SU-DHL-6 (cell line): Measurements from ENCODE around the gene EPS8L1.
"Not testable (repeated sequence)": the region's sequence is repeated elsewhere in the genome, so short reads cannot be mapped to it uniquely, and the experiment has no call there.

ENCODE experiments used
- H2AFZ ChIP-seq: fragments of 200-600 bp; sonication (generic); 2 replicates; pipeline ENCODE4 v1.6.1; 2014; ENCODE audit warnings: low read depth, mild to moderate bottlenecking, moderate library complexity, mixed read lengths, antibody characterized with exemption, low read length; ENCODE audit not compliant: severe bottlenecking
- H3F3A ChIP-seq: fragments of 200-600 bp; shearing (Covaris generic); 2 replicates; pipeline ENCODE4 v1.6.0; 2016; ENCODE audit warnings: antibody characterized with exemption, mild to moderate bottlenecking; ENCODE audit not compliant: insufficient read depth
- H3K27ac ChIP-seq: fragments of 200-600 bp; sonication (generic); 2 replicates; pipeline ENCODE4 v1.5.1; 2016; ENCODE audit warnings: low read depth, mild to moderate bottlenecking, low read length, moderate library complexity, mixed read lengths
- H3K27me3 ChIP-seq: fragments of 200-600 bp; sonication (generic), shearing (Covaris generic); 2 replicates; pipeline ENCODE4 v1.6.0; 2014; ENCODE audit warnings: mild to moderate bottlenecking, low read length
- H3K36me3 ChIP-seq: fragments of 200-600 bp; sonication (generic); 2 replicates; pipeline ENCODE4 v1.6.1; 2014; ENCODE audit warnings: mild to moderate bottlenecking, low read length, mixed read lengths
- H3K4me2 ChIP-seq: fragments of 300-600, 200-600 bp; shearing (Covaris generic), sonication (generic); 2 replicates; pipeline ENCODE4 v1.6.0; 2014; ENCODE audit warnings: low read length, low read depth, mild to moderate bottlenecking; ENCODE audit not compliant: poor library complexity, severe bottlenecking
- H3K4me3 ChIP-seq: fragments of 200-600 bp; sonication (generic); 2 replicates; pipeline ENCODE4 v1.5.1; 2014; ENCODE audit warnings: antibody characterized with exemption, low read length, mild to moderate bottlenecking, mixed read lengths; ENCODE audit not compliant: insufficient read depth, poor library complexity, severe bottlenecking
- H3K79me2 ChIP-seq: fragments of 200-600 bp; sonication (generic); 2 replicates; pipeline ENCODE4 v1.6.1; 2014; ENCODE audit warnings: mild to moderate bottlenecking, low read length, moderate library complexity; ENCODE audit not compliant: insufficient read depth
- H3K9ac ChIP-seq: fragments of 200-600 bp; sonication (generic); 2 replicates; pipeline ENCODE4 v1.7.0; 2014; ENCODE audit warnings: mild to moderate bottlenecking, low read length
- H3K9me2 ChIP-seq: fragments of 200-600 bp; sonication (generic); replicated peaks from 2 replicates; pipeline ENCODE4 v1.6.1; 2014; ENCODE audit warnings: low read length; ENCODE audit not compliant: insufficient read depth
- H3K9me3 ChIP-seq: fragments of 200-600 bp; sonication (generic); 2 replicates; pipeline ENCODE4 v1.6.1; 2014; ENCODE audit warnings: low read length, mixed read lengths; ENCODE audit not compliant: insufficient read depth
- H4K20me1 ChIP-seq: fragments of 200-600 bp; sonication (generic); 2 replicates; pipeline ENCODE4 v1.6.1; 2014; ENCODE audit warnings: low read depth, mild to moderate bottlenecking, antibody characterized with exemption, low read length, moderate library complexity, mixed read lengths
- CTCF ChIP-seq: fragments of 200-600 bp; sonication (generic); IDR thresholded peaks from one replicate; pipeline ENCODE4 v1.5.1; 2017; ENCODE audit warnings: antibody characterized with exemption, mild to moderate bottlenecking, low read length, moderate library complexity; ENCODE audit not compliant: insufficient read depth, poor library complexity, severe bottlenecking
- EZH2phosphoT487 ChIP-seq: fragments of 200-600 bp; sonication (generic), shearing (Covaris generic); conservative IDR thresholded peaks from 2 replicates; pipeline ENCODE4 v1.6.1; 2018; ENCODE audit warnings: mild to moderate bottlenecking, antibody characterized with exemption, low read length, moderate library complexity, mixed read lengths

Gene EPS8L1

DNA sequence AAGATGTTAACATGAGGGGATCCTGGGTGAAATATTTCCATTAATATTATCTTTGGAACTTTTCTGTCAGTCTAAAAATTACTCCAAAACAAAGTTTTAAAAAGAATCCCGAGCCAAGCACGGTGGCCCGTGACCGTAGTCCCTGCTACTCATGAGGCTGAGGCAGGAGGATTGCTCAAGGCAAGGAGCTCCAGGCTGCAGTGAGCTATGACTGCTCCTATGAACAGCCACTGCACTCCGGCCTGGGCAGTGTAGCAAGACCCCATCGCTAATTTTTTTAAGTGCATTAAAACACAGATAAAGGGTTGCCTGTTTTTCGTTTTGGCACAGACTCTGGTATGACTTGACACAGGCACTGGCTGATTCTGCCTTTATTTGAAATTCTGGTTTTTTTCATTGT lies 44.5 kb upstream of the EPS8L1 start:
- H3K27ac ChIP-seq: no peak overlapping the region
- no peak overlapping the region for H2AFZ ChIP-seq
- H3K9me3 ChIP-seq: peaks cover 4% of the 10 kb centered on the region; the same call in 1 of the 2 replicates
- H3K9me2 ChIP-seq: no peaks in the 10 kb centered on the region
- H3K36me3 ChIP-seq: 0 out of 2 replicates have a peak, but pooled peaks cover 2% of the 10 kb centered on the region
- no peak overlapping the region for H3K9ac ChIP-seq
- H3K27me3 ChIP-seq: no peaks in the 10 kb centered on the region
- no peak overlapping the region for H3K4me3 ChIP-seq
- H3F3A ChIP-seq: peaks cover 25% of the 10 kb centered on the region
- TF ChIP-seq CTCF (no peak), EZH2phosphoT487 (no peak)
- H4K20me1 ChIP-seq: no peaks in the 10 kb centered on the region
- peaks cover 53% of the 10 kb centered on the region for H3K79me2 ChIP-seq
- H3K4me2 ChIP-seq: no peak overlapping the region

- Histone ChIP-seq H3K79me2 (peaks cover 53% of the 10 kb centered on the region), H3K36me3 (no peaks in the 10 kb centered on the region), H2AFZ (no peak overlapping the region), H3K27ac (no peak overlapping the region), H4K20me1 (no peaks in the 10 kb centered on the region), H3K27me3 (no peaks in the 10 kb centered on the region), H3K9me3 (no peaks in the 10 kb centered on the region), H3K4me3 (no peak overlapping the region), H3K4me2 (no peak overlapping the region), H3F3A (peaks cover 19% of the 10 kb centered on the region), H3K9ac (no peak overlapping the region), H3K9me2 (no peaks in the 10 kb centered on the region)
- TF ChIP-seq EZH2phosphoT487: no peak
- TF ChIP-seq CTCF: no peak
Observed at GRCh38 chr19:55032170-55032800, 43.4 kb upstream of the EPS8L1 start.

DNA sequence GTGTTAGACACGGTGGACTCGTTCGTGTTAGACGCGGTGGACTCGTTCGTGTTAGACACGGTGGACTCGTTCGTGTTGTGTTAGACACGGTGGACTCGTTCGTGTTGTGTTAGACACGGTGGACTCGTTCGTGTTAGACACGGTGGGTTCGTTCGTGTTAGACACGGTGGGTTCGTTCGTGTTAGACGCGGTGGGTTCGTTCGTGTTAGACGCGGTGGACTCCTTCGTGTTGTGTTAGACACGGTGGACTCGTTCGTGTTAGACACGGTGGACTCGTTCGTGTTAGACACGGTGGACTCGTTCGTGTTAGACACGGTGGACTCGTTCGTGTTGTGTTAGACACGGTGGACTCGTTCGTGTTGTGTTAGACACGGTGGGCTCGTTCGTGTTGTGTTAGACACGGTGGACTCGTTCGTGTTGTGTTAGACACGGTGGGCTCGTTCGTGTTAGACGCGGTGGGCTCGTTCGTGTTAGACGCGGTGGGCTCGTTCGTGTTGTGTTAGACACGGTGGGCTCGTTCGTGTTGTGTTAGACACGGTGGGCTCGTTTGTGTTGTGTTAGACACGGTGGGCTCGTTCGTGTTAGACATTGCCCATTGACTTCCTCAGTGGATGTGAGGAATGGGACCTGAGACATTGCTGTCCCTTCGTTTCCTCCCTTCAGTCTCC lies 42.6 kb upstream of the EPS8L1 start:
- not testable (repeated sequence) for H3K27me3 ChIP-seq, H3K9me2 ChIP-seq, H3K9ac ChIP-seq, H3K27ac ChIP-seq, H3K4me2 ChIP-seq, H3K4me3 ChIP-seq, H3K9me3 ChIP-seq, H2AFZ ChIP-seq, H4K20me1 ChIP-seq, H3K36me3 ChIP-seq
- H3K79me2 ChIP-seq: peaks cover 59% of the 10 kb centered on the region
- H3F3A ChIP-seq: peaks cover 11% of the 10 kb centered on the region

GRCh38 chr19:55034751-55035150 lies 40.9 kb upstream of the EPS8L1 start:
- Histone ChIP-seq H3F3A (0 out of 2 replicates have a peak, but pooled peaks cover 3% of the 10 kb centered on the region), H3K36me3 (no peaks in the 10 kb centered on the region), H3K4me3 (no peak overlapping the region), H3K27ac (no peak overlapping the region), H3K9ac (no peak overlapping the region), H3K4me2 (no peak overlapping the region), H3K9me2 (no peaks in the 10 kb centered on the region), H2AFZ (no peak overlapping the region), H3K9me3 (no peaks in the 10 kb centered on the region), H3K79me2 (peaks cover 60% of the 10 kb centered on the region), H3K27me3 (no peaks in the 10 kb centered on the region), H4K20me1 (no peaks in the 10 kb centered on the region)
- TF ChIP-seq EZH2phosphoT487: no peak
- no peak for TF ChIP-seq CTCF
